ENCODE results near the gene CPEB4. TPM values are rescaled to one million over a fixed set of nuclear protein-coding genes. Genes with fewer than 3 reads are reported as not detected.

Gene CPEB4
- total and polyA plus RNA-seq, 2 of the 8 experiments (the other 6 are each of a cell fraction or from before 2014, with no cell fraction given), result 8.4 to 13.4 TPM

GRCh38 chr5:174010365-174010764 lies 122.2 kb downstream of the CPEB4 start (continued):
- TF ChIP-seq CHD7 (IDR thresholded peaks at IDR 0.05; ENCODE audit: insufficient replicate concordance, low read length) (no peak), CBX5 (IDR thresholded peaks at IDR 0.05; ENCODE audit: low read depth, low read length) (no peak), CTCF (IDR thresholded peaks at IDR 0.05; ENCODE audit: control extremely low read depth in 1 of 3, insufficient read depth in 1 of 3, low read depth in 1 of 3, low read length in 3 of 3) (no peak), CHD1 (IDR thresholded peaks at IDR 0.05; ENCODE audit: low read depth, low read length) (no peak)

Data from H1 (cell line).